GM12874 (cell line): ENCODE data around the gene TMEM141.

Experiments used
- TF ChIP-seq, protein P1 (sequence below): IDR thresholded peaks from 2 replicates; pipeline ENCODE4 v1.5.1; 2011; ENCODE audit warnings: low read depth, mild to moderate bottlenecking, control low read depth, low read length, moderate library complexity; ENCODE audit not compliant: insufficient read depth

TMEM141 gene

DNA sequence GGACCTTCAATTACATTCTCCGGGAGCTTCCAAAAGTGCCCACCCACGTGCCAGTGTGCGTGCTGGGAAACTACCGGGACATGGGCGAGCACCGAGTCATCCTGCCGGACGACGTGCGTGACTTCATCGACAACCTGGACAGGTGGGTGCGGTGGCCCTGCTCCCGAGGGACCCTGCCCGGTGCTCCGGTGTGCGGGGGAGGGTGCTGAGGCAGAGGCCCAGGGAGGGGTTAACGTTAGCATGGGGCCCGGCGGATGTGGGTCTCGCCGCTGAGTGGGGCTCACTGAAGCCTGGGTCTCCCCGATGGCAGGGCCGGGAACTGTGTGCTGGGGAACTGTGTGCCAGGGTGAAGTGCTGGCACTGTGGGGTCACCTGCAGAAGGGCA is 40.6 kb downstream of the TMEM141 start:
- TF ChIP-seq, protein P1, sequence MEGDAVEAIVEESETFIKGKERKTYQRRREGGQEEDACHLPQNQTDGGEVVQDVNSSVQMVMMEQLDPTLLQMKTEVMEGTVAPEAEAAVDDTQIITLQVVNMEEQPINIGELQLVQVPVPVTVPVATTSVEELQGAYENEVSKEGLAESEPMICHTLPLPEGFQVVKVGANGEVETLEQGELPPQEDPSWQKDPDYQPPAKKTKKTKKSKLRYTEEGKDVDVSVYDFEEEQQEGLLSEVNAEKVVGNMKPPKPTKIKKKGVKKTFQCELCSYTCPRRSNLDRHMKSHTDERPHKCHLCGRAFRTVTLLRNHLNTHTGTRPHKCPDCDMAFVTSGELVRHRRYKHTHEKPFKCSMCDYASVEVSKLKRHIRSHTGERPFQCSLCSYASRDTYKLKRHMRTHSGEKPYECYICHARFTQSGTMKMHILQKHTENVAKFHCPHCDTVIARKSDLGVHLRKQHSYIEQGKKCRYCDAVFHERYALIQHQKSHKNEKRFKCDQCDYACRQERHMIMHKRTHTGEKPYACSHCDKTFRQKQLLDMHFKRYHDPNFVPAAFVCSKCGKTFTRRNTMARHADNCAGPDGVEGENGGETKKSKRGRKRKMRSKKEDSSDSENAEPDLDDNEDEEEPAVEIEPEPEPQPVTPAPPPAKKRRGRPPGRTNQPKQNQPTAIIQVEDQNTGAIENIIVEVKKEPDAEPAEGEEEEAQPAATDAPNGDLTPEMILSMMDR = no peak

- TF ChIP-seq, protein P1 = no peak
Observed at GRCh38 chr9:136832581-136832980, 41.4 kb downstream of the TMEM141 start.

DNA sequence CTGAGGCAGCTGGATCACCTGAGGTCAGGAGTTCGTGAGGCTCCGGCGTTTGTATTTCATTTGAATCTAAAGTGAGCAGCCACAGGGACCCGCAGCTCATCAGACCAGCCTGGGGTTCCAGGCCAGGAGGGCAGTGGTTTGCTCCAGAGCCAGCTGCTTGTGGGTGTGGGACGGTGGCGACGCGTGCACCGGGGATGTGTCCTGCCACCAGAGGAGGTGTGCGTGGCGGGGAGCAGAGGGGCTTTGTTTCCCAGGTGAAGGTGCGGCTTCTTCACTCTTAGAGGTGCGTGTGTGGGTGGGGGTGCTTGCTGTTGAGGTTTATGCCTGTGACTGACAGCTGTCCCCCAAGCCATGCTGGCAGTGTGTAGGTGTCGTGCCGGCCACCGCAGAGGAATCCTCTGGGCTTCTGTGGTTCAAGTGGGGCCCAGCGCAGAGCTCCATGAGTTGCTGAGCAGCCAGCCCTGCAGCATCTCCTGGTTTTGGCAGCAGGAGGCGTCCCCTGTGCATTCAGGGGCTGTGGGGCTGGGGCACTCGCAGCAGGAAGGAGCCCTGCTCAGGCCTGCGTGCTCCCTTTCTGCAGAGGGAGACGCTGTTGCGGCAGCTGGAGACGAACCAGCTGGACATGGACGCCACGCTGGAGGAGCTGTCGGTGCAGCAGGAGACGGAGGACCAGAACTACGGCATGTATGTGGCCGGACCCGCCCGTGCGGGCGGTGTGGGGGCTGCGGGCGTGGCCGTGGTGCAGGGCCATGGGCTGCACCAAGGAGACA is 44.2 kb downstream of the TMEM141 start:
- TF ChIP-seq, protein P1 = no peak

DNA sequence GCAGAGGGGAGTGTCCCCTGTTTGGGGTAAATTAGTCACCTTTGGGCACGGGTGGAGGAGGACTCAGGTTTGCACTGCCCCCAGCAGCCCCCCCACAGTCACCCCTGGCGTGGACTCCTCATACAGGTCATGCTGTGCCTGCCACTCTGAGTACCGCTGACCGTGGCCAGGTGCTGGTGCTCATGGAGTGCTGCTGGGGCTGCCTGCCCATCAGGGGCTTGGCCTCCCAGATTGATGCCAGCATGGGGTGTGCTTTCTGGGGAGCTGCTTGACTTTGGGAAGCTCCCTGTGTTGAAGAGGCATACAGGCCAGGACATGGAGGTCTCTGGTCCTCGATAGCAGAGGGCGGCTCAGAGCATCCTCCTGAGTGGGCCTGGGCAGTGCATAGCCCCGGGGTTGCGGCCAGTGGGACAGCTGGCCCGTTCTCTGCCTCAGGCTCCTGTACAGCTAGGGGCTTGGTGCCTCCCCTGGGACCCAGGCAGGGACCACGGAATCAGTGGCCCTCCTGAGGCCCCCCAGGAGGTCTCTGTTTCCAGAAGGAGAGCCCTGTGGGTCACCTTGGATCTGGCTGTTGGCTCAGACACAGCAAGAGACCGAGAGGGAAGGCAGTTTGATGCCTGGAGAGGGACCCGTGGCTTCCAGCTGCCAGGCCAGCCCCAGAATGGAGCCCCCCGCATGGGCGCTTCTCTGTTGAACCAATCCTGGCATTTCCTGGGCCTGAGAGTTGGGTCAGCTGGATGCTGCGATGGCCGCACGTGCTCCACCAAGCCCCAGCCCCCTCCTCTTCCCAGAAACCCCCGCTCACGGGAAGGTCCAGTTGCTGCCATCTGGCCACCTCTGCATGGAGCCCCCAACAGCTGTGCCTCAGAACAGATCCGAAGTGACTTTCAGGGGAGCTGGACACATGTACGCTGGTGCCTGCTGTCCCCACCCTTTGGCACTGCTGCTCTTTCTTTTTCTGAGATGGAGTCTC is 45.1 kb downstream of the TMEM141 start:
- TF ChIP-seq, protein P1 = no peak

DNA sequence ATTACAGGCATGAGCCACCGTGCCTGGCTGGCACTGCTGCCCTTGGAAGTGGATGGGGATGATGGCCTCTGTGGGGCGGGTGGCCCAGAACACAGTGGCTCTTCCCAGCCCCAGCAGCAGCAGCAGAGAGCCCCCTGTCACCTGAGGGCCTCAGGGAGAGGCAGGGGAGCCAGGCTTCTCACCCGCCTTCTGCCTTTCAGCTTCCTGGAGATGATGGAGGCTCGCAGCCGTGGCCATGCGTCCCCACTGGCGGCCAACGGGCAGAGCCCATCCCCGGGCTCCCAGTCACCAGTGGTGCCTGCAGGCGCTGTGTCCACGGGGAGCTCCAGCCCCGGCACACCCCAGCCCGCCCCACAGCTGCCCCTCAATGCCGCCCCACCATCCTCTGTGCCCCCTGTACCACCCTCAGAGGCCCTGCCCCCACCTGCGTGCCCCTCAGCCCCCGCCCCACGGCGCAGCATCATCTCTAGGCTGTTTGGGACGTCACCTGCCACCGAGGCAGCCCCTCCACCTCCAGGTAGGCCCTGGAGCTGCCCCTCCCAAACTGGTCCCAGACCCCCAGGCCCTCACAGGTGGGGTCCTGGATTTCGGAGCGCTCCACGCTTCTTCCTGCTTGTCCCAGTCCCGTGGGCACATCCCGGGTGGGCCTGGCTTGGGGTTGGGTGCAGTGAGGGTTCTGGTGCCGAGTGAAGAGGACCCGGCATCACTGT is 46.2 kb downstream of the TMEM141 start:
- TF ChIP-seq, protein P1 = no peak

DNA sequence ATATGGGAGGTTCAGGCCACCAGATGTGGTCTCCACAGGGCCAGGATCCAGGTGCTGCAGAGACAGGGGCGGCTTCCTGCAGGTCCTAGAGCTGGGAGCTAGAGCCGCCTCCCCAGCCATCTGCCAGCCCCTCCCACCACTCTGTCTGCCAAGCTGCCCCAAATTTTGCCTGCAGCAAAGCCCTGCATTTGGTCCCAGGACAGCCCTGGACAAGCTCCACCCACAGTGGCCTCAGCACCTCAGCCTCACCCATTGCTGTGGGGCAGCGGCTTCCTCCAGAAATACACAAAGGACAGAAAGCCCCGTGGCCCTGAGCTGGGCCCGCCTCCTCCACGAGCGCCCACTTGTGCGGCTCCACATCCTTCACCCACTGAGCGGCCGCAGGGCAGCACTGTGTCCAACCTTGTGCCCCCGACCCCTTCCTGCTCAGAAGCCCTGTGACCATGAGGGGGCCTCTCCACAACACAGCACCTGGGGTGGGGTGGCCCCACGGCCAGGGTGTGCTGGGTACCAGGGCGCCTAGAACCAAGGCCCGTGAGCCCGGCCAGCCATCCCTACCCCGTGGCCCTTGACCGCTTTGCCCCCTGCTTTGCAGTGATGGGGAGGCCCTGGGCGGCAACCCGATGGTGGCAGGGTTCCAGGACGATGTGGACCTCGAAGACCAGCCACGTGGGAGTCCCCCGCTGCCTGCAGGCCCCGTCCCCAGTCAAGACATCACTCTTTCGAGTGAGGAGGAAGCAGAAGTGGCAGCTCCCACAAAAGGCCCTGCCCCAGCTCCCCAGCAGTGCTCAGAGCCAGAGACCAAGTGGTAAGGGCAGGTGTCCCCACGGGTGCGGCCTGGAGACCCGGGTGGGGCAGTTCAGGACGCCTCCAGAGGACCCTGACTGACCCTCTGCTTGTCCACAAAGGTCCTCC is 47.4 kb downstream of the TMEM141 start:
- TF ChIP-seq, protein P1 = no peak
